ENCODE results near the gene ZNF782.

DNA sequence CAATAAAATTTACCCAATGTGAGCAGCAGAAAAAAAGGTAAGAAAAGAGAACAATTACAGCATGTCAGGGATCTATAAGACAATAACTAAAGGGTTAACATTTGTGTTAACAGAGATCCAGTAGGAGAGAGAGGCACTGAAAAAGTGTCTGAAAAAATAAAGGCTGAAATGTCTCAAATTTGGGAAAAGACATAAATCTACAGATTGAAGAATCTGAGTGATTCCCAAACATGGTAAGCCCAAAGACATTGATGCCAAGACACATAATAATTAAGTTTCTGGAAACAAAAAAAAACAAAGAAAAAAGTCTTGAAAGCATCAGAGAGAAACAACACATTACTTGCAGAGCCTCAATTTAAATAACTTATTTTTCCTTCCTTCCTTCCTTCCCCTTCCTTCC, 31.1 kb upstream of the ZNF782 start:
- TF ChIP-seq CTCF (IDR thresholded peaks at IDR 0.05) (no peak), POLR2A (IDR thresholded peaks at IDR 0.05) (no peak)

Measured in adrenal gland (tissue), 5 donors.